Fibroblast of skin of left biceps (primary cell): ENCODE results near the gene GPX1.

Experiments used
- DNase-seq, 2 experiments: peaks; one replicate each; pipeline ENCODE4 v3.0.0-alpha.2; 2013; ENCODE audit warnings: low read depth in 2 of 2

GPX1 gene

DNA sequence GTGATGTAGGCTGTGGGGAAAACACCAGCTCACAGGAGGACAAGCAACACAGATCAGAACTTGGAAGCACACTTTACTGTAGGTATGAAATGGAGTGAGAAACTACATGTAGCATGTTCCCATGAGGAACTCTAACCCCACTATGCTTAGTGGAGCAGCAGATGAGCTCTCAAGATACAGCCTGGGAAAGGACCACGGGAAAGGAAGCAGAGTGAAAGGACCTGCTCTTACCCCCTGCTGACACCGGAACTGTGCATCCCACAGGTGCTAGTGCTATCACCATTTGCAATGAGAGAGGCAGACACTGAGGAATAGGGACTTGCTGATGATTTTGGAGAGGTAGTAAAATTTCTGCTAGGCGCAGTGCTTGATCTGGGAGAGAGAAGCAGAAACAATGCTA is 46.9 kb downstream of the GPX1 start:
- no peak for DNase-seq

DNA sequence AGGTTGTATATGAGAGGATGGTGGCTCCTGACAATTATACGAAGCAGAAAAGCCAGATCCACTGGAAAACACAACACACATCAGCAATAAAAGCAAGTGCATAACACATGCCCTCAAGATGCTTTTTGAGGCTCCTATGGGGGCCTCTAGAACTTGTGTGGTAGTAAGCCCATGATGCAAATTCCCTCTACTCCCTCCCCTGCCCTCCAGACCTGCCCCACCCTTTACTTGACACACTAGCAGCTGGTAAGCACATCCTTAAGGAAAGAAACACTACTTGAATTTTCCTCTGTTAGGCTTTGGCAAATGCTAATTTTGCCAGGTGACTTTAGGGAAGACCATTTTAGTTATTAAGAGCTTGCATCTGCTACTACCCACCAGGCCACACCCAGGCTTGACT is 47.5 kb downstream of the GPX1 start:
- no peak for DNase-seq
